ENCODE data around the gene CYTIP. TPM values are rescaled to one million over a fixed set of nuclear protein-coding genes. Genes with fewer than 3 reads are reported as not detected.

CYTIP gene
- polyA plus RNA-seq, 3 donors: 61.9 to 188 (median 83.5) TPM

DNA sequence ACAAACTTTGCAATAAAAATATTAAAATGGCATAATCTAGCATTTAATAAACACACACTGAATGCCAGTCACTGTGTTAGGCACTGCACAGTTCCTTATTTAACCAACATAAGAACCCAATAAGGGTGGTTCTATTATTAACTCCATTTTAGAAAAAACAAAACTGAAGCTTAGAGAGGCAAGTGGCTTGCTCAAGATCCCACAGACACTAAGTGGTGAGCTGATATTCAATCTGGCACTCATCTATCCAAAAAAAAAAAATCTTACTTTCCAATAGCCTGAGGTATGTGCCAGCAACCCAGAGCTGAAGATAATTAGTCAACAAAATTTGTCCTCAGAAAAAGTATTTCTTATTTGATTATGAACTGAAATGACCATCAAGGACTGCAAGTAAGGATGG, 799 bp downstream of the CYTIP start:
- H3K79me2 ChIP-seq (ENCODE audit: insufficient read depth, low read length): peaks cover 59% of the 10 kb centered on the region
- H3K36me3 Mint-ChIP-seq: peaks cover 42 to 43% of the 10 kb centered on the region in 2 donors
- H3K27ac ChIP-seq (ENCODE audit: low read depth in 1 of 2, low read length in 2 of 2): peak overlapping the region; percentile 93
- peaks cover 53% of the 10 kb centered on the region for H3K4me1 Mint-ChIP-seq
- intact Hi-C loops (cut with micrococcal nuclease): no loop called here
- H3K9ac ChIP-seq (ENCODE audit: insufficient read depth, low read length, poor library complexity, severe bottlenecking): peak overlapping the region; percentile 78
- H3K36me3 ChIP-seq (replicated peaks in 1 of 2; ENCODE audit: control insufficient read depth in 1 of 2, insufficient read depth in 2 of 2, low read length in 2 of 2): peaks cover 0 to 26% of the 10 kb centered on the region in 2 donors
- H3K4me2 ChIP-seq (replicated peaks; ENCODE audit: extremely low read depth, low read length, poor library complexity, severe bottlenecking): peak overlapping the region; percentile 93
- H3K4me3 Mint-ChIP-seq: peak overlapping the region; percentile 100
- H3K27me3 ChIP-seq (ENCODE audit: control insufficient read depth in 2 of 2, insufficient read depth in 2 of 2, low read length in 2 of 2): no peaks in the 10 kb centered on the region
- H3K9me3 ChIP-seq (replicated peaks in 1 of 2; ENCODE audit: control insufficient read depth in 1 of 2, insufficient read depth in 1 of 2, low read length in 2 of 2): no peaks in the 10 kb centered on the region
- peak overlapping the region; percentile 94 to 99 (median 97) for H3K27ac Mint-ChIP-seq
- H4K20me1 ChIP-seq (ENCODE audit: insufficient read depth, low read length): peaks cover 55% of the 10 kb centered on the region
- H3K4me3 ChIP-seq (replicated peaks in 1 of 3; ENCODE audit: low read depth in 2 of 3, low read length in 3 of 3): peak overlapping the region; percentile 96 to 100 (median 100)
- DNase-seq: peak in 1 of 3 donors; percentile 48
- H2AFZ ChIP-seq (ENCODE audit: insufficient read depth, low read depth, low read length, poor library complexity, severe bottlenecking): no peak overlapping the region
- H3K27me3 Mint-ChIP-seq (ENCODE audit: low read depth in 3 of 3): peaks cover 0 to 1% (median 0%) of the 10 kb centered on the region in 3 donors
- TF ChIP-seq, protein P1, sequence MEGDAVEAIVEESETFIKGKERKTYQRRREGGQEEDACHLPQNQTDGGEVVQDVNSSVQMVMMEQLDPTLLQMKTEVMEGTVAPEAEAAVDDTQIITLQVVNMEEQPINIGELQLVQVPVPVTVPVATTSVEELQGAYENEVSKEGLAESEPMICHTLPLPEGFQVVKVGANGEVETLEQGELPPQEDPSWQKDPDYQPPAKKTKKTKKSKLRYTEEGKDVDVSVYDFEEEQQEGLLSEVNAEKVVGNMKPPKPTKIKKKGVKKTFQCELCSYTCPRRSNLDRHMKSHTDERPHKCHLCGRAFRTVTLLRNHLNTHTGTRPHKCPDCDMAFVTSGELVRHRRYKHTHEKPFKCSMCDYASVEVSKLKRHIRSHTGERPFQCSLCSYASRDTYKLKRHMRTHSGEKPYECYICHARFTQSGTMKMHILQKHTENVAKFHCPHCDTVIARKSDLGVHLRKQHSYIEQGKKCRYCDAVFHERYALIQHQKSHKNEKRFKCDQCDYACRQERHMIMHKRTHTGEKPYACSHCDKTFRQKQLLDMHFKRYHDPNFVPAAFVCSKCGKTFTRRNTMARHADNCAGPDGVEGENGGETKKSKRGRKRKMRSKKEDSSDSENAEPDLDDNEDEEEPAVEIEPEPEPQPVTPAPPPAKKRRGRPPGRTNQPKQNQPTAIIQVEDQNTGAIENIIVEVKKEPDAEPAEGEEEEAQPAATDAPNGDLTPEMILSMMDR (IDR thresholded peaks at IDR 0.05): no peak
- H3K9me3 Mint-ChIP-seq: peaks cover 0 to 2% (median 0%) of the 10 kb centered on the region in 7 donors
- peaks cover 35 to 62% of the 10 kb centered on the region in 2 donors for H3K4me1 ChIP-seq (ENCODE audit: control insufficient read depth in 1 of 2, insufficient read depth in 2 of 2, low read length in 2 of 2)

DNA sequence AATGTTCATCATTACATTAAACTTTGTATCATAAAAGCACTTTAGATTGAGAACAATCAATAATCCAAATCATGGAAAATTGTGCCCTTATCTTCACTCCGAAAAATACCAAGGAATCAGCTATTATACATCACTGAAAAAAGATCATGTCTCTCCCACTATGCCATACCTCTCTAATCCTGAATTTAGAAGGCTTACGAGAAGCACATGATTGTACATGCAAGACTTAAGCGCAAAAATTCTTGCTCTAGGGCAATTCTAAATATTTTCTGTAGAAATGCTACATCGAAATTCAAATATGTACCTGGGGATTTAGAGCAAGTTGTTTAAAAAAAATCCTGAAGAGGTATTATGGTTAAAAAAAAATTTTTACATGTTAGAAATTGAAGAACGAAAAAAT, 1.3 kb downstream of the CYTIP start:
- WGBS (ENCODE audit: insufficient coverage): 0% methylated on average over 1 of the region's 5 CpGs
- H3K27ac ChIP-seq (ENCODE audit: low read depth in 1 of 2, low read length in 2 of 2): peak overlapping the region in 1 of 2 donors; percentile 93
- H3K36me3 ChIP-seq (replicated peaks in 1 of 2; ENCODE audit: control insufficient read depth in 1 of 2, insufficient read depth in 2 of 2, low read length in 2 of 2): peaks cover 0 to 26% of the 10 kb centered on the region in 2 donors
- H4K20me1 ChIP-seq (ENCODE audit: insufficient read depth, low read length): peaks cover 59% of the 10 kb centered on the region
- peak overlapping the region; percentile 96 to 100 (median 100) for H3K4me3 ChIP-seq (replicated peaks in 1 of 3; ENCODE audit: low read depth in 2 of 3, low read length in 3 of 3)
- H3K79me2 ChIP-seq (ENCODE audit: insufficient read depth, low read length): peaks cover 63% of the 10 kb centered on the region
- Mint-ChIP-seq H3K27ac (peak overlapping the region; percentile 94 to 99 (median 97)), H3K4me1 (peaks cover 56% of the 10 kb centered on the region), H3K27me3 (ENCODE audit: low read depth in 3 of 3) (no peaks in the 10 kb centered on the region), H3K36me3 (peaks cover 47% of the 10 kb centered on the region in 2 donors), H3K4me3 (peak overlapping the region; percentile 100), H3K9me3 (peaks cover 0 to 2% (median 1%) of the 10 kb centered on the region in 7 donors)
- TF ChIP-seq, protein P1 (IDR thresholded peaks at IDR 0.05): no peak
- H3K9me3 ChIP-seq (replicated peaks in 1 of 2; ENCODE audit: control insufficient read depth in 1 of 2, insufficient read depth in 1 of 2, low read length in 2 of 2): no peaks in the 10 kb centered on the region
- peaks cover 35 to 66% of the 10 kb centered on the region in 2 donors for H3K4me1 ChIP-seq (ENCODE audit: control insufficient read depth in 1 of 2, insufficient read depth in 2 of 2, low read length in 2 of 2)
- intact Hi-C loops (cut with micrococcal nuclease): no loop called here
- peak overlapping the region; percentile 93 for H3K4me2 ChIP-seq (replicated peaks; ENCODE audit: extremely low read depth, low read length, poor library complexity, severe bottlenecking)
- no peaks in the 10 kb centered on the region for H3K27me3 ChIP-seq (ENCODE audit: control insufficient read depth in 2 of 2, insufficient read depth in 2 of 2, low read length in 2 of 2)
- no peak for DNase-seq
- H2AFZ ChIP-seq (ENCODE audit: insufficient read depth, low read depth, low read length, poor library complexity, severe bottlenecking): no peak overlapping the region
- H3K9ac ChIP-seq (ENCODE audit: insufficient read depth, low read length, poor library complexity, severe bottlenecking): peak overlapping the region; percentile 78
